Activated CD4-positive, alpha-beta T cell treated with anti-CD3 and anti-CD28 coated beads, Interleukin-2, amount 50 U/mL, for 24 hours (primary cell): ENCODE measurements around the gene DLEC1.

Experiments
- DNase-seq, 2 donors: peaks; one replicate each; pipeline ENCODE4 v3.0.0-alpha.2; 2020; ENCODE audit warnings: low read depth in 1 of 2, low spot score in 1 of 2

DLEC1 gene

GRCh38 chr3:38039101-38039898 lies at the start of gene DLEC1:
TSS of gene DLEC1 (plus strand) at chr3:38039208. CDS start at chr3:38039226, 18 bp downstream.
- peak; percentile 45 to 62 for DNase-seq

GRCh38 chr3:37989821-37990480 lies 49.1 kb upstream of the DLEC1 start:
- no peak for DNase-seq

GRCh38 chr3:37990527-37990926 lies 48.5 kb upstream of the DLEC1 start, which contains the start of gene VILL:
TSS of gene VILL (plus strand) at chr3:37990786. CDS start at chr3:37993673, 2,887 bp downstream.
- no peak for DNase-seq

- no peak for DNase-seq
Measured at GRCh38 chr3:37991109-37991508, 47.9 kb upstream of the DLEC1 start.

GRCh38 chr3:37991823-37992222 lies 47.2 kb upstream of the DLEC1 start:
- DNase-seq: no peak

- no peak for DNase-seq
Measured at GRCh38 chr3:37992271-37993066, 46.5 kb upstream of the DLEC1 start.

GRCh38 chr3:37993067-37993455 lies 45.9 kb upstream of the DLEC1 start:
- DNase-seq: no peak

- DNase-seq: no peak
Measured at GRCh38 chr3:37993460-37993819, 45.6 kb upstream of the DLEC1 start.

- DNase-seq: peak; percentile 53 to 56
Measured at GRCh38 chr3:37993820-37994638, 45.0 kb upstream of the DLEC1 start.

GRCh38 chr3:37994639-37994972 lies 44.4 kb upstream of the DLEC1 start:
- DNase-seq: no peak

GRCh38 chr3:37995652-37996641 lies 43.1 kb upstream of the DLEC1 start:
- no peak for DNase-seq

- peak; percentile 55 to 80 for DNase-seq
Measured at GRCh38 chr3:37996785-37997301, 42.2 kb upstream of the DLEC1 start.

GRCh38 chr3:37997342-37997741 lies 41.7 kb upstream of the DLEC1 start:
- no peak for DNase-seq

- DNase-seq: no peak
Measured at GRCh38 chr3:37997791-37998370, 41.1 kb upstream of the DLEC1 start.

GRCh38 chr3:37999836-38000235 lies 39.2 kb upstream of the DLEC1 start:
- no peak for DNase-seq

GRCh38 chr3:38000242-38000916 lies 38.6 kb upstream of the DLEC1 start:
- DNase-seq: no peak

- DNase-seq: no peak
Measured at GRCh38 chr3:38000965-38001455, 38.0 kb upstream of the DLEC1 start.

- DNase-seq: no peak
Measured at GRCh38 chr3:38001456-38002081, 37.4 kb upstream of the DLEC1 start.
